Measurements from ENCODE around the gene HS3ST1.

The HS3ST1 gene

DNA sequence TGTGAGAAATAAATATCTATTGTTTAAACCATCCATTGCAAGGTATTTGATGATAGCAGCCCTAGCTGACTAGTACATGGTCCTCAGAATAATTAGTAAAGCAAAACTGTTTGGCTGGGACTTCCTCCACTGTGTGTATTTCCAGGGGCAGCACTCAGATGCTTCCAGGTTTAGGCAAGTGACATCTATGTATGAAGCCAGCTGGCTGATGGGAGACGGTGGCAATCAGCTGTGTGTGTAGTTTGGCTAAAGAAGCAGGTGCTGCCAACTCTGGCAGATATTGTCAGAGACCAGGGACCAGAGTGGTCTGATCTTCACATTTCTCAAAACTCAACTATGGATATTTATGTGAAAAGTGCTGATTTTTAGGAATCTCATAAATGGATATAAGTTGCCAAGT lies 19.1 kb downstream of the HS3ST1 start:
- TF ChIP-seq NFRKB (IDR thresholded peaks at IDR 0.05), result no peak
- TF ChIP-seq SUZ12 (IDR thresholded peaks at IDR 0.05), result no peak
- no peak for TF ChIP-seq PKNOX1 (IDR thresholded peaks at IDR 0.05)
- no peak for TF ChIP-seq L3MBTL2 (conservative IDR thresholded peaks at IDR 0.05)
- no peak for TF ChIP-seq TARDBP (IDR thresholded peaks at IDR 0.05)
- TF ChIP-seq ELF4 (IDR thresholded peaks at IDR 0.05), result no peak
- no peak for TF ChIP-seq FOXM1 (IDR thresholded peaks at IDR 0.05; ENCODE audit: borderline replicate concordance)
- no peak for TF ChIP-seq FOXK2 (IDR thresholded peaks at IDR 0.05)
- no peak for TF ChIP-seq FOXA1 (IDR thresholded peaks at IDR 0.05)
- TF ChIP-seq ARNT (IDR thresholded peaks at IDR 0.05), result no peak
- no peak for TF ChIP-seq CTBP1 (IDR thresholded peaks at IDR 0.05; ENCODE audit: borderline replicate concordance)
- no peak for TF ChIP-seq SP1 (IDR thresholded peaks at IDR 0.05)
- TF ChIP-seq HDGF (IDR thresholded peaks at IDR 0.05; ENCODE audit: borderline replicate concordance), result no peak
- TF ChIP-seq BHLHE40 (IDR thresholded peaks at IDR 0.05; ENCODE audit: borderline replicate concordance), result no peak
- DNase-seq (ENCODE audit: extremely low spot score), result no peak
- CTCF ChIA-PET, result no interaction called here
- POLR2A ChIA-PET, result no interaction called here

DNA sequence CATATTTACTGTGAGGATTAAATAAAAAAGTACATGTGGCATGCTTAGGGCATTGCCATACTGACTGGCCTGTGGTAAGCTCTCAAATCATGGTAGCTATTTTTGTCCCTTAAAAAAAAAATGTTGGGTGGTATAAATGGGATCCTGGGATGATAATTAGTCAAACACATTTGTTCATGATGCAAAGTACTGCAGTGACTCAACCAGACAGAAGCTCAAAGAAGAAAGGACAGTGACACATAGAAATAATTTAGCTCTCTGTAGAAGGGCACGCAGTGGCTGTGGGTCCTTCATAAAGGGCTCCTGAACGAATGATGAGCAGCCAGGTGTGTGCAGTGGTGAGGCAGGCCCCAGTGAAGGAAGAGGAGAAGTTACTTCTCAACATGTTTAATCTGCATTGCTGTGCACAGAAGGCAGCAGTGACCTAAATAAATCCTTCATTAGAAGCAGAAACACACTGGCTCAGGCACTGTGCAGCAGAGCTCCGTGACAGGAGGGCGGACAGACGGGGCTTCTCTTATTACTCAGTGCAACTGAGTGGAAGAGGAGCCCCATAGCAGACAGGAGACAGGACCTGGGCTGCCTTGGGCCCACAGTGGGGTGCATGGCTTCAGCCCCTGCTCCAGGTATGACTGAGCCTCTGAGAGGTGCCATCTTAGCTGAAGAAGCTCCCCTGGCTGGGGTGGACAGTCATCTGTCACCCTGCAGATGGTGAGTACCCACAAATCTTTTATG lies 20.3 kb downstream of the HS3ST1 start:
- no peak for DNase-seq (ENCODE audit: extremely low spot score)
- TF ChIP-seq SP1 (IDR thresholded peaks at IDR 0.05) (no peak), NFRKB (IDR thresholded peaks at IDR 0.05) (no peak), FOXM1 (IDR thresholded peaks at IDR 0.05; ENCODE audit: borderline replicate concordance) (no peak)
- POLR2A ChIA-PET, result no interaction called here
- CTCF ChIA-PET, result no interaction called here

GRCh38 chr4:11407551-11407950 lies 21.1 kb downstream of the HS3ST1 start:
- no peak for TF ChIP-seq ARNT (IDR thresholded peaks at IDR 0.05)
- no peak for TF ChIP-seq ELF4 (IDR thresholded peaks at IDR 0.05)
- TF ChIP-seq PKNOX1 (IDR thresholded peaks at IDR 0.05), result no peak
- no peak for TF ChIP-seq SUZ12 (IDR thresholded peaks at IDR 0.05)
- TF ChIP-seq TARDBP (IDR thresholded peaks at IDR 0.05), result no peak
- no peak for TF ChIP-seq HDGF (IDR thresholded peaks at IDR 0.05; ENCODE audit: borderline replicate concordance)
- TF ChIP-seq NFRKB (IDR thresholded peaks at IDR 0.05), result no peak
- no peak for TF ChIP-seq SP1 (IDR thresholded peaks at IDR 0.05)
- no peak for TF ChIP-seq BHLHE40 (IDR thresholded peaks at IDR 0.05; ENCODE audit: borderline replicate concordance)
- no peak for TF ChIP-seq FOXK2 (IDR thresholded peaks at IDR 0.05)
- TF ChIP-seq FOXM1 (IDR thresholded peaks at IDR 0.05; ENCODE audit: borderline replicate concordance), result no peak
- TF ChIP-seq CTBP1 (IDR thresholded peaks at IDR 0.05; ENCODE audit: borderline replicate concordance), result no peak
- TF ChIP-seq L3MBTL2 (conservative IDR thresholded peaks at IDR 0.05), result no peak
- TF ChIP-seq ZNF384 (IDR thresholded peaks at IDR 0.05), result no peak
- no peak for TF ChIP-seq LEF1 (IDR thresholded peaks at IDR 0.05; ENCODE audit: borderline replicate concordance)
- TF ChIP-seq FOXA1 (IDR thresholded peaks at IDR 0.05), result no peak
- CTCF ChIA-PET, result no interaction called here
- DNase-seq (ENCODE audit: extremely low spot score), result no peak
- POLR2A ChIA-PET, result no interaction called here

- POLR2A ChIA-PET, result no interaction called here
Observed at GRCh38 chr4:11404431-11404830, 24.3 kb downstream of the HS3ST1 start.

GRCh38 chr4:11402192-11402591 lies 26.5 kb downstream of the HS3ST1 start:
- DNase-seq (ENCODE audit: extremely low spot score), result no peak
- CTCF ChIA-PET, result no interaction called here
- TF ChIP-seq ELF4 (IDR thresholded peaks at IDR 0.05), result no peak
- TF ChIP-seq NFRKB (IDR thresholded peaks at IDR 0.05), result no peak
- no peak for TF ChIP-seq HDGF (IDR thresholded peaks at IDR 0.05; ENCODE audit: borderline replicate concordance)
- TF ChIP-seq PKNOX1 (IDR thresholded peaks at IDR 0.05), result no peak
- TF ChIP-seq ARNT (IDR thresholded peaks at IDR 0.05), result no peak
- no peak for TF ChIP-seq FOXA1 (IDR thresholded peaks at IDR 0.05)
- TF ChIP-seq SP1 (IDR thresholded peaks at IDR 0.05), result no peak
- TF ChIP-seq CTBP1 (IDR thresholded peaks at IDR 0.05; ENCODE audit: borderline replicate concordance), result no peak
- no peak for TF ChIP-seq L3MBTL2 (conservative IDR thresholded peaks at IDR 0.05)
- no peak for TF ChIP-seq FOXM1 (IDR thresholded peaks at IDR 0.05; ENCODE audit: borderline replicate concordance)
- POLR2A ChIA-PET, result no interaction called here

More at GRCh38 chr4:11404431-11404830, 24.3 kb downstream of the HS3ST1 start:
- CTCF ChIA-PET, result no interaction called here
- no peak for TF ChIP-seq ELF4 (IDR thresholded peaks at IDR 0.05)
- no peak for TF ChIP-seq NFRKB (IDR thresholded peaks at IDR 0.05)
- TF ChIP-seq SP1 (IDR thresholded peaks at IDR 0.05), result no peak
- TF ChIP-seq ZNF384 (IDR thresholded peaks at IDR 0.05), result no peak
- no peak for TF ChIP-seq PKNOX1 (IDR thresholded peaks at IDR 0.05)
- no peak for TF ChIP-seq TARDBP (IDR thresholded peaks at IDR 0.05)
- no peak for TF ChIP-seq FOXA1 (IDR thresholded peaks at IDR 0.05)
- TF ChIP-seq SUZ12 (IDR thresholded peaks at IDR 0.05), result no peak
- no peak for TF ChIP-seq CTBP1 (IDR thresholded peaks at IDR 0.05; ENCODE audit: borderline replicate concordance)
- TF ChIP-seq ARNT (IDR thresholded peaks at IDR 0.05), result no peak
- DNase-seq (ENCODE audit: extremely low spot score), result no peak

DNA sequence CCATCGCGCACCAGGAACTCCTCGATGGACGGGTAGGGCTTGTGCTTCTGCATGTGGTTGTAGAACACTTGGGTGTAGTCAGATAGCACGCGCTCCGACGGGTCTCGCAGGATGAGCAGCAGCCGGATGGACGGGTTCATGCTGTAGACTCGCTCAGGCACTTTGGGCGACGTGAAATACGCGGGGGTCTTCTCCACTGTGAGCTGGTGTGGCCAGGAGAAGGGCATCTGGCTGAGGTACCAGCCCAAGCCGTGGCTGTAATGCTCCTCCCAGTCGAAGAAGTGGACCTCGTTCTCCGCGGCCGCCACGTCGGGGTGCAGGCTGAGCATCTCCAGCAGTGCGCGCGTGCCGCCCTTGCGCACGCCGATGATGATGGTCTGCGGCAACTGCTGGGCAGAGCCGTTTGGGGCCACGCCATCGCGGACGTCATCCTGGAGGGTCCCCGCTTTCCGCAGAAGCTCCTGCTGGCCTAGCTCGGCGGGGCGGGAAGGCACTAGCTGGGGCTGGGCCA lies 29.2 kb downstream of the HS3ST1 start:
- ChIA-PET CTCF (no interaction called here), POLR2A (no interaction called here)
- DNase-seq (ENCODE audit: extremely low spot score), result no peak
- TF ChIP-seq SP1 (IDR thresholded peaks at IDR 0.05) (no peak), HDGF (IDR thresholded peaks at IDR 0.05; ENCODE audit: borderline replicate concordance) (no peak), SUZ12 (IDR thresholded peaks at IDR 0.05) (no peak), NFRKB (IDR thresholded peaks at IDR 0.05) (no peak), ZNF384 (IDR thresholded peaks at IDR 0.05) (no peak), CTBP1 (IDR thresholded peaks at IDR 0.05; ENCODE audit: borderline replicate concordance) (no peak), FOXA1 (IDR thresholded peaks at IDR 0.05) (no peak), L3MBTL2 (conservative IDR thresholded peaks at IDR 0.05) (no peak), ELF4 (IDR thresholded peaks at IDR 0.05) (no peak), BHLHE40 (IDR thresholded peaks at IDR 0.05; ENCODE audit: borderline replicate concordance) (no peak), TARDBP (IDR thresholded peaks at IDR 0.05) (no peak), FOXK2 (IDR thresholded peaks at IDR 0.05) (no peak), PKNOX1 (IDR thresholded peaks at IDR 0.05) (no peak), FOXM1 (IDR thresholded peaks at IDR 0.05; ENCODE audit: borderline replicate concordance) (no peak), ARNT (IDR thresholded peaks at IDR 0.05) (no peak), LEF1 (IDR thresholded peaks at IDR 0.05; ENCODE audit: borderline replicate concordance) (no peak)
